Upper lobe of left lung (tissue), 4 donors: Measurements from ENCODE around the gene CETP.

Source experiments
- CTCF ChIP-seq, 6 experiments: fragments of 450-650 bp in 4 of 6; fragments of 200-600 bp in 2 of 6; sonication (generic) in 2 of 6; IDR thresholded peaks; one replicate each; pipeline ENCODE4 v1.5.1; 2016 to 2019; ENCODE audit warnings: antibody characterized with exemption in 6 of 6
- EP300 ChIP-seq, 4 donors: sonication (generic); formaldehyde crosslinking; IDR thresholded peaks; one replicate each; pipeline ENCODE4 v1.5.1; 2017; ENCODE audit warnings: antibody characterized with exemption in 4 of 4, control low read depth in 2 of 4
- POLR2A ChIP-seq, 4 donors: fragments of 450-650 bp; IDR thresholded peaks; one replicate each; pipeline ENCODE4 v1.5.1; 2016 to 2017; ENCODE audit warnings: antibody characterized with exemption in 4 of 4, mild to moderate bottlenecking in 2 of 4

DNA sequence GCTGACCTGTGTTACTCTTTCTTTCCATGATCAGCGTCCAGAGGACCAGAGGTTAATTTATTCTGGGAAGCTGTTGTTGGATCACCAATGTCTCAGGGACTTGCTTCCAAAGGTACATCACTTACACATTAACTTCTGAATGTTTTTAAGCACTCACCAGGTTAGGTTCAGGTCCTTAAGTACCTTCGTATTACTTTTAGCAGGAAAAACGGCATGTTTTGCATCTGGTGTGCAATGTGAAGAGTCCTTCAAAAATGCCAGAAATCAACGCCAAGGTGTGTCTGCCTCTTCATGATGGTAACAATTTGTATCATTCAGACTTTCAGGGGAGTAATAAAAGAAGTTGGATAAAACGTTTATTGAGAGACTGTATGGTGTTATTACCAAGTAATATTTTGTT lies 26.5 kb upstream of the CETP start:
- TF ChIP-seq EP300 (IDR thresholded peaks at IDR 0.05) (no peak), CTCF (IDR thresholded peaks at IDR 0.05) (no peak), POLR2A (IDR thresholded peaks at IDR 0.05) (no peak)
